Measurements from ENCODE around the gene SLC11A2. TPM values are rescaled to one million over a fixed set of nuclear protein-coding genes. Genes with fewer than 3 reads are reported as not detected.

Gene SLC11A2
- total RNA-seq, 1 donor from 2014 or later: 73.8 TPM

GRCh38 chr12:51067229-51067628, 41.0 kb upstream of the SLC11A2 start:
- H3K4me1 Mint-ChIP-seq (ENCODE audit: low read depth): peaks cover 6% of the 10 kb centered on the region
- no peak overlapping the region for H3K27ac Mint-ChIP-seq
- no peak overlapping the region for H3K4me3 Mint-ChIP-seq (ENCODE audit: low read depth)
- DNase-seq (ENCODE audit: low spot score, unreplicated experiment): no peak
- no peaks in the 10 kb centered on the region for H3K9me3 Mint-ChIP-seq (ENCODE audit: low read depth)
- peaks cover 20% of the 10 kb centered on the region for H3K36me3 Mint-ChIP-seq (ENCODE audit: insufficient read depth)
- H3K27me3 Mint-ChIP-seq: no peaks in the 10 kb centered on the region
- TF ChIP-seq CTCF (IDR thresholded peaks at IDR 0.05; ENCODE audit: unreplicated experiment): no peak

GRCh38 chr12:51065530-51065929, 39.3 kb upstream of the SLC11A2 start:
- H3K36me3 Mint-ChIP-seq (ENCODE audit: insufficient read depth): peaks cover 21% of the 10 kb centered on the region

GRCh38 chr12:51062631-51063397, 36.6 kb upstream of the SLC11A2 start:
- Mint-ChIP-seq H3K27me3 (no peaks in the 10 kb centered on the region), H3K9me3 (ENCODE audit: low read depth) (no peaks in the 10 kb centered on the region), H3K4me3 (ENCODE audit: low read depth) (no peak overlapping the region), H3K4me1 (ENCODE audit: low read depth) (no peaks in the 10 kb centered on the region), H3K27ac (no peak overlapping the region), H3K36me3 (ENCODE audit: insufficient read depth) (peaks cover 25% of the 10 kb centered on the region)
- no peak for TF ChIP-seq CTCF (IDR thresholded peaks at IDR 0.05; ENCODE audit: unreplicated experiment)
- DNase-seq (ENCODE audit: low spot score, unreplicated experiment): no peak

More at GRCh38 chr12:51065530-51065929, 39.3 kb upstream of the SLC11A2 start:
- Mint-ChIP-seq H3K4me3 (ENCODE audit: low read depth) (no peak overlapping the region), H3K27me3 (no peaks in the 10 kb centered on the region), H3K4me1 (ENCODE audit: low read depth) (no peaks in the 10 kb centered on the region), H3K27ac (no peak overlapping the region), H3K9me3 (ENCODE audit: low read depth) (no peaks in the 10 kb centered on the region)
- TF ChIP-seq CTCF (IDR thresholded peaks at IDR 0.05; ENCODE audit: unreplicated experiment): no peak
- DNase-seq (ENCODE audit: low spot score, unreplicated experiment): no peak

- H3K9me3 Mint-ChIP-seq (ENCODE audit: low read depth): no peaks in the 10 kb centered on the region
- no peaks in the 10 kb centered on the region for H3K4me1 Mint-ChIP-seq (ENCODE audit: low read depth)
- H3K4me3 Mint-ChIP-seq (ENCODE audit: low read depth): no peak overlapping the region
- no peak overlapping the region for H3K27ac Mint-ChIP-seq
- H3K36me3 Mint-ChIP-seq (ENCODE audit: insufficient read depth): peaks cover 20% of the 10 kb centered on the region
- TF ChIP-seq CTCF (IDR thresholded peaks at IDR 0.05; ENCODE audit: unreplicated experiment): no peak
- DNase-seq (ENCODE audit: low spot score, unreplicated experiment): no peak
- H3K27me3 Mint-ChIP-seq: no peaks in the 10 kb centered on the region
Measured at GRCh38 chr12:51059086-51059485, 32.9 kb upstream of the SLC11A2 start.

- no peak overlapping the region for H3K27ac Mint-ChIP-seq
- peaks cover 18% of the 10 kb centered on the region for H3K36me3 Mint-ChIP-seq (ENCODE audit: insufficient read depth)
- DNase-seq (ENCODE audit: low spot score, unreplicated experiment): no peak
- no peaks in the 10 kb centered on the region for H3K27me3 Mint-ChIP-seq
- no peaks in the 10 kb centered on the region for H3K9me3 Mint-ChIP-seq (ENCODE audit: low read depth)
- no peak for TF ChIP-seq CTCF (IDR thresholded peaks at IDR 0.05; ENCODE audit: unreplicated experiment)
- H3K4me1 Mint-ChIP-seq (ENCODE audit: low read depth): no peaks in the 10 kb centered on the region
- H3K4me3 Mint-ChIP-seq (ENCODE audit: low read depth): no peak overlapping the region
Measured at GRCh38 chr12:51056242-51056641, 30.1 kb upstream of the SLC11A2 start.

Measured in progenitor cell of endocrine pancreas (in vitro differentiated cells).